ENCODE measurements around the gene GGA3.
"Not testable (repeated sequence)": the region's sequence is repeated elsewhere in the genome, so short reads cannot be mapped to it uniquely, and the experiment has no call there.

GGA3 gene

GRCh38 chr17:75265614-75266315 lies 4.4 kb upstream of the GGA3 start:
- H3K4me3 ChIP-seq (ENCODE audit: low read depth, low read length): no peak overlapping the region
- TF ChIP-seq CTCF (IDR thresholded peaks at IDR 0.05; ENCODE audit: insufficient read depth, low read length, missing control alignments): no peak
- ChIA-PET CTCF (interaction anchor here (0.9 kb wide), 1 partner anchor 146 kb away, joined by 3 read pairs; no protein-coding TSS in a partner anchor), POLR2A (no interaction called here)
- no peak for DNase-seq (ENCODE audit: low read depth, low spot score)

- TF ChIP-seq CTCF (IDR thresholded peaks at IDR 0.05; ENCODE audit: insufficient read depth, low read length, missing control alignments): no peak
- POLR2A ChIA-PET: interaction anchor here (0.6 to 2.5 kb wide), 2 partner anchors 8 to 37 kb away, joined by 4 to 25 read pairs; partner anchors contain the start of gene MIF4GD
- peak overlapping the region; percentile 8; the same call in 1 of the 2 replicates for H3K4me3 ChIP-seq (ENCODE audit: low read depth, low read length)
- no peak for DNase-seq (ENCODE audit: low read depth, low spot score)
- CTCF ChIA-PET: interaction anchor here (0.8 to 4.8 kb wide), 8 partner anchors 9 to 150 kb away, joined by 3 to 135 read pairs (median 5); partner anchors contain the start of gene MIF4GD
Observed at GRCh38 chr17:75263055-75263454, 1.6 kb upstream of the GGA3 start.

- no peak for DNase-seq (ENCODE audit: low read depth, low spot score)
- H3K4me3 ChIP-seq (ENCODE audit: low read depth, low read length): peak overlapping the region; percentile 93
- CTCF ChIA-PET: interaction anchor here (0.7 to 4.8 kb wide), 12 partner anchors 10 to 150 kb away, joined by 3 to 135 read pairs (median 4); partner anchors contain the start of gene MIF4GD
- TF ChIP-seq CTCF (IDR thresholded peaks at IDR 0.05; ENCODE audit: insufficient read depth, low read length, missing control alignments): no peak
- POLR2A ChIA-PET: interaction anchor here (0.6 to 2.5 kb wide), 6 partner anchors 9 to 227 kb away, joined by 3 to 25 read pairs (median 6); partner anchors contain the start of genes MIF4GD and SLC25A19
Observed at GRCh38 chr17:75262112-75262606, 753 bp upstream of the GGA3 start.

GRCh38 chr17:75260641-75261335 lies 618 bp downstream of the GGA3 start:
- no peak for DNase-seq (ENCODE audit: low read depth, low spot score)
- ChIA-PET CTCF (interaction anchor here (0.7 to 4.8 kb wide), 11 partner anchors 11 to 152 kb away, joined by 3 to 135 read pairs (median 5); partner anchors contain the start of gene MIF4GD), POLR2A (interaction anchor here (1.4 to 2.5 kb wide), 5 partner anchors 10 to 226 kb away, joined by 3 to 25 read pairs (median 7); partner anchors contain the start of genes MIF4GD and SLC25A19)
- peak overlapping the region; percentile 93 for H3K4me3 ChIP-seq (ENCODE audit: low read depth, low read length)
- TF ChIP-seq CTCF (IDR thresholded peaks at IDR 0.05; ENCODE audit: insufficient read depth, low read length, missing control alignments): peak; percentile 14

- POLR2A ChIA-PET; DNase-seq (ENCODE audit: low read depth, low spot score); H3K4me3 ChIP-seq (ENCODE audit: low read depth, low read length); CTCF ChIA-PET: not testable (repeated sequence)
Observed at GRCh38 chr17:75257228-75257627, 4.2 kb downstream of the GGA3 start.

GRCh38 chr17:75255954-75256698 lies 5.3 kb downstream of the GGA3 start:
- H3K4me3 ChIP-seq (ENCODE audit: low read depth, low read length); POLR2A ChIA-PET; DNase-seq (ENCODE audit: low read depth, low spot score); CTCF ChIA-PET: not testable (repeated sequence)
